Measurements from ENCODE around the gene SERINC5.

The SERINC5 gene

GRCh38 chr5:80068775-80069174 lies 187.1 kb downstream of the SERINC5 start:
- no peak for DNase-seq (ENCODE audit: low read depth, low spot score)

DNA sequence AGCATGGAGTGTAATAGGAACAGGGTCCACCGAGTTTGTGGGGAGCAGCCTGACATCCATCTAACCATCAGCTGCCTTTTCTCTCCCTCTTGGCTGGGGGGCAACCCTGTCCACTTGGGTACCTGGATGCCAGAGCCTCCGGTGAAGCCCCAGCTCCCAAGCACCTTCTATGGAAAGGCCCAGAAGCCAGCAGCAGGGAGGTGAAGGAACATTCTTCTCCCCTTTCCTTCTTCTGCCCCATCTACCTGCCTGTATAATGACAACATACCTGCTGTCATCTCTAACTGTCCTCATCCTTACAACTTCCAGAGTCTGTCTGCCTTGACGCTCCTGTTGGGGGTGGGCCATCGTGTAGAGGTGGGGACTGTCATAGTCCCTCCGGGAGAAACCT lies 187.6 kb downstream of the SERINC5 start:
- no peak for DNase-seq (ENCODE audit: low read depth, low spot score)

- no peak for DNase-seq (ENCODE audit: low read depth, low spot score)
Observed at GRCh38 chr5:80067531-80068245, 188.2 kb downstream of the SERINC5 start.

GRCh38 chr5:80067016-80067415 lies 188.8 kb downstream of the SERINC5 start:
- DNase-seq (ENCODE audit: low read depth, low spot score) = no peak

- no peak for DNase-seq (ENCODE audit: low read depth, low spot score)
Observed at GRCh38 chr5:80064124-80064523, 191.7 kb downstream of the SERINC5 start.

Data from activated CD4-positive, CD25-positive, alpha-beta regulatory T cell treated with anti-CD3 and anti-CD28 coated beads, Interleukin-2, amount 50 U/mL, for 16 hours (primary cell).